ENCODE results near the gene XK. TPM values are rescaled to one million over a fixed set of nuclear protein-coding genes. Genes with fewer than 3 reads are reported as not detected.
A peak's percentile ranks its signal among the peaks of the same experiment; 100 is the strongest.
"Not testable (repeated sequence)": the region's sequence is repeated elsewhere in the genome, so short reads cannot be mapped to it uniquely, and the experiment has no call there.

Gene XK
- polyA plus RNA-seq, 4 donors = 1.0 to 3.6 (median 1.2) TPM

DNA sequence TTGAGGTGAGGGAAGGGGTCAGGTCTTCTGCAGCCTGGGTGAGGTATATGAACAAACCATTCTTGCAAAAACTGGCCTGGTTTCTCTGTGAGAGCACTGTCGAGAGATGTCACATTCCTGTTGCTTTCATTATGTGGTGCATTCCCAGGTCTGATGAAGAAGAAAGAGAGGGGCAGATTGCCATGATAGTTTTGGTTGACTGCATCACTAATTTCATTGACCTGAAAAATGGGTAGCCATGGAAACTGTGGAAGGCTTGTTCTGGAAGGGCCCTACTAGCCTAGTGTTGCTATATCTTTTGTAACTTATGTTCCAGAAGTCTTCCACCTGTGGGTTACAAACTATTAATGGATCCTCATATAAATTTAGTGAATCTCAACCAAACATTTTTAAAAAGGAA is 61.4 kb downstream of the XK start:
- DNase-seq (ENCODE audit: low read depth in 4 of 4, low spot score in 3 of 4) = no peak

DNA sequence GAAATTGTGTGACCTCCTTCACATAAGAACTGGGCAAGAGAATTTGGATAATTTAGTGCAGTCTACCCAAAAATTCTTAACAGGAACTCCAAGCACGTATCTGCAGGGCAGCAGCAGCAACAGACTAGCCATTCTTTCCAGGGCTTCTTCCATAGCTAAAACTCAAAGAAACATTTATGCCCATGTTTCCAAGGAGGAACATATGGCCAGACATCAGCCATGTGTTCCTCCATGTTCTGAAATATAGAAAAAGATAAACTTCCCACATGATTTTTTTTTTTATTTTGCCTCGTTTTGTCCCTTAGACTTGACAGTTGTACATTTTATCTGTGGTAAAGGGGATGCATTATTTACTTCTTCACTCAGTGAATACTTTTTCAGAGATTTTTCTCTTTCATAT is 66.7 kb downstream of the XK start:
- no peak for DNase-seq (ENCODE audit: low read depth in 4 of 4, low spot score in 3 of 4)

DNA sequence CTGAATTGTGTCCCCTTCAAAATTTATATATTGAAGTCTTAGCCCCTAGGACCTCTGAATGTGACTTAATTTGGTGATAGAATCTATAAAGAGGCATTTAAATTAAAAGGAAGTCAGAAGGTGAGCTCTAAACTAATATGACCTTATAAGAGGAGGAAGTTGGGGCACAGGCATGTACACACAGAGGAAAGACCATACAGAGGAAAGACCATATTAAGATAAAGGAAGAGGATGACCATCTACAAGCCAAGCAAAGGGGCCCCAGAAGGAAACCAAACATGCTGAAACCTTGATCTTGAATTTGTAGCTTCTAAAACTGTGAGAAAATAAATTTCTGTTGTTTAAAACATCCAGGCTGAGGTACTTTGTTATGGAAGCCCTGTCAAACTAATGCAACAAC is 67.3 kb downstream of the XK start:
- DNase-seq (ENCODE audit: low read depth in 4 of 4, low spot score in 3 of 4) = no peak

DNA sequence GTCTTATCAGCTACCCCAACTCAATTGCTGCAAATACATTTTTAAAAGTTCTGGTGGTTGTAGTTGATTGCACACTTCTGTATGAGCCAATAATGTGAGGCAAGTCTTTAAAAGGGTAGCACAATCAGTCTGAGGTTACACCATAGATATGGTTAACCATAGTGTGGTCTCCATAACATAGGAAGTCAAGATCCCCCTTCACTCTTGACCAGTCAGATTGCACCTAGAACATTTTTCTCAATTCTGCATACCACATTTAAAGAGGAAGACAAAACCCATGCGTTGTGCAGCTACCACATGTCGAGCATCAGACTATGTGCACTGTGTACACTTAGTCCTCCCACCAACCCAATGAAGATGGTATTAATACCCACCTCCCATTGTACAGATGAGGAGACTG is 67.8 kb downstream of the XK start:
- no peak for DNase-seq (ENCODE audit: low read depth in 4 of 4, low spot score in 3 of 4)

DNA sequence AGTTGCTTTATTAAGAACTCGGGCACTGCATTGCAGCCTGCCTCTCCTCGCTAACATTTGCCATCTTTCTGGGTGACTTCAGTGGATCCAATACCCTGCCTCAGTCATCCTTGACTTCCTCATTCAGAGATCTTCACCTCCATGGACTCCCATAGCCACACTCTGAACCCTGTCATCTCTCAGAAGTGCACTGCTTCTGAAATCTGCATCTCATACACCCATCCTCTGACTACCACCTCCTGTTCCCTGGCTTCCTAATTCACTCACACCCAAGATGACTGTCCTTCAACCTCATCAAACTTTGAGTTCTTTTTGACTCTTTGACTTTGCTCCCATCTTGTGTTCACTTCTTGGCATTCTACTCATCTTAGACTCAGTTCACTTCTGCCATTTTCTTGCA is 68.9 kb downstream of the XK start:
- DNase-seq (ENCODE audit: low read depth in 4 of 4, low spot score in 3 of 4) = no peak

DNA sequence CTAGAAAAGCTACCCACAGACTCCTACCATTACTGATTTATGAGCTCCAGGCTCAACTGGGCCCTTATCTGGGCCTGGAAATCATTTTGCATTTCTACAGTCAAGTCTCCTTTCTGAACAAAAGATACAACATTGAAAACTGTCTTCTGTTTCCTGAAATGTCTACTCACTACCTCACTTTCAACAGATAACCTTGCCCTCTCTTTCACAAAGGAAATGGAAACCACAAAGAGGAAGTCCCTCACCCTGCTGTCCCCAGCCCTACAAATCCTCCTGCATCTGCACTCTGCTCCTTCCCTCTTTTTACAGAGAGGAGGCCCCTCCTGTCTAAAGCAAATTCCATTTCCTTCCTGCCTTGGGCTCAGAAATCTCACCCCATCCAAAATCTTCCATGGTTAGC is 69.4 kb downstream of the XK start:
- no peak for DNase-seq (ENCODE audit: low read depth in 4 of 4, low spot score in 3 of 4)

DNA sequence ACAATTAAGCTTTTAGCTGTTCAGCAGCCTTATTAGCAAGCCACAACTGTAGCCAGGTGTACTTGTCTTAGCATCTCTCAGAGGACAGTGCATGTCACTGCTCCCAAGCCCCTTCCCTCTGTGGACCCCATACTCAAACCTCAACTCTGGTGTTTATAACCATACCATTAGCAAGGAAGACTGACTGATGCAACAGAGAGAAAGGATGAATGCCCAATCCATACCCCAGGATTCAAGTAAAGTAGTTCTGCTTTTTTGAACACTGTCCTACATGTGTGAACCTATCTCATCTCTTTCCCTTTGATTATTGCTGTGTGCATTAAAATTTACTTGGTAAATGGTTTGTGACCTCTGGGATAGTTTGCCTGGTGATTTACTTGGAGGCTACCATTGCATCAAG is 71.5 kb downstream of the XK start:
- DNase-seq (ENCODE audit: low read depth in 4 of 4, low spot score in 3 of 4) = no peak

DNA sequence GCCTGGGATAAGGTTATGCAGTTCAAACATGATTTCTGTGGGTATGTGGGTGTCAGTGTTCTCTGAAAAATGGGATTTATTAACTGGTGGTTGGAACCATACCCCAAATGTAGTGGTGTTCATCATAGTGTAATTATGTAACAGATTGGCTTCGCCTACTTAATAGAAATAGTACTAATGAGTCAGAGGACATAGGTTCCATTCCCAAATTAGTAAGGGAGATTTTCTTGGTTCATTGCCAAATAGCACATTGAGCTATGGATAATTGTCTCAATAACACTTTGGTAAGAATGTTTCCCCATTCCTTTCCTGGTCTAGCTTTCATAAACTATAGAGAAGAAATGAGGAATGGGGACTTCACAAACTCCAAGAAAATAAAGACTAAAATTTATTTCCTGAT is 73.8 kb downstream of the XK start:
- no peak for DNase-seq (ENCODE audit: low read depth in 4 of 4, low spot score in 3 of 4)

DNA sequence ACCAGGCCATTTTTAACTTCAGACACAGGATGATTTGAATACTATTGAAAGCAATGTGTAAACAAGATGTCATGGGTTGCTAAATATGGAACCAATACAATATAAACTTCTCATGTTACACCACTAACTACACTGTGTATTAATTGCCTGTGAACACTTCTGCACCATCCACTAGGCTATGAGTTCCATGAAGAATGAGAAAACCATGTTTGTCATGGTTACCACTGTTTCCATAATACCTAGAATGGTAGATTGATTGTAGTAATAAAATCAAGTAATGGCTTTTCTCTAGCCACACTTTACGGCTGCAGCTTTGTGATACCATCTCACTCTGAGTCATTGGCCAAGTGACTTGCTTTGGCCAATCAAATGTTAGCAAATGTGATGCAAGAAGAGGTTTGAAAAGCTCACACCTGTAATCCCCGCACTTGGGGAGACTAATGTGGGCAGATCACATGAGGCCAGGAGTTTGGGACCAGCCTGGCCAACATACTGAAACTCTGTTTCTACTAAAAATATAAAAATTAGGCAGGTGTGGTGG is 74.4 kb downstream of the XK start:
- no peak for DNase-seq (ENCODE audit: low read depth in 4 of 4, low spot score in 3 of 4)

DNA sequence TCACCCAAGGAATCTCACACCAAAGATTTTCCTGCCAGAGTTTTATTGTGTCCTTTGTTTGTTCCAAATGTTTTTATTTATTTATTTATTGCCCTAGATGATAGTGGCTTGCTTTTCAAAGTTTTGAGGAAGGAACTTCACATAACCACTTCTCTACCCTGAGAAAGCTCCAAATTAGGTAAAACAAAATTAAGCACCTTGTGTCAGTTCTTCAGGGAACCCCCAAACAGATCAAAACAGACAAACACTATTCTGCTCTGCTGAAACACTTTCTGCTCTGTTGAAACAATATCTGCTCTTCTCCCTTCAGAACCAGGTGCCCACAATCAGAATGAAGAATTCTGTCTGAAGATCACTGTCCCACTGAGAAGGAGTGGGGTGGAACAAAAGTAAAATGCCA is 77.8 kb downstream of the XK start:
- no peak for DNase-seq (ENCODE audit: low read depth in 4 of 4, low spot score in 3 of 4)

DNA sequence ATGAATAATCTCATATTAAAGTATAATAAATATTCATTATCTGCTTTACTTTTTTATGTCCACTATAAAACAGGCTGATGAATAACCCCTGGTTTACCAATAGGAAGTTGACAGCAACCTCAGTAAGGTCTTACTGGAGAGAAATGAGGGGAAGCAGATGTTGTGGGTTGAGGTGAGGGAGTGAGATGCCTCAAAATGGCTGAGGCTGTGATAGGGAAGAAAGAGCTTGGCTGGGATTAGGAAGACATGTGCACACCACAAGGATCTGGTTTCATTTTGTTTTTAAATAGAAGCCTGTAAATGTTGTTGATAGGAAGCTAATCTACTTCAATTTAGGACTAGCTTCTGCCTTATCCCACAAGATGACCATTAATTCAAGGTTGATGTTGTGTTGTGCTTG is 79.9 kb downstream of the XK start:
- peak in 1 of 4 donors; percentile 3 for DNase-seq (ENCODE audit: low read depth in 4 of 4, low spot score in 3 of 4)

DNA sequence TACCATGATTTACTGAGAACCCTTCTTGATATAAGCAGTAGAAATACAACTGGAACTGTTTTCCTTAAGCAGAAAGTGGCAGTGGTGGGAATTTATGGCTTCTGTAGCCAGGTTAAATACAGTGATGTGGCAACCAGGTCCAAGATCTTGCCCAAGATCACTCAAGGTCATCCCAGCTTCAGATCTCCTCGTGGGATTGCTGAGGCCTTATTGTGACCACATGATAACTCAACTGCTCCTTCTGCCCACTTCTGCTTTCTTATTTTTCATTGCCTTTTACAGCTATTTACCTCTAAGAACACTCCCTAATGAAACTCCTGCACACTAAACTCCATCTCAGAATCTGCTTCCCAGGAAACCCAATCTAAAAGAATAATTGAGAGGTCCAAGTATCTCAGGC is 81.8 kb downstream of the XK start:
- no peak for DNase-seq (ENCODE audit: low read depth in 4 of 4, low spot score in 3 of 4)

DNA sequence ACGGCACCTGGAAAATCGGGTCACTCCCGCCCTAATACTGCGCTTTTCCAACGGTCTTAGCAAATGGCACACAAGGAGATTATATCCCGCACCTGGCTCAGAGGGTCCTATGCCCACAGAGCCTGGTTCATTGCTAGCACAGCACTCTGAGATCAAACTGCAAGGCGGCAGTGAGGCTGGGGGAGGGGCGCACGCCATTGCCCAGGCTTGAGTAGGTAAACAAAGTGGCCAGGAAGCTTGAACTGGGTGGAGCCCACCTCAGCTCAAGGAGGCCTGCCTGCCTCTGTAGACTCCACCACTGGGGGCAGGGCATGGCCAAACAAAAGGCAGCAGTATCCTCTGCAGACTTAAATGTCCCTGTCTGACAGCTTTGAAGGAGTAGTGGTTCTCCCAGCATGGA is 83.3 kb downstream of the XK start:
- DNase-seq (ENCODE audit: low read depth in 4 of 4, low spot score in 3 of 4) = not testable (repeated sequence)

DNA sequence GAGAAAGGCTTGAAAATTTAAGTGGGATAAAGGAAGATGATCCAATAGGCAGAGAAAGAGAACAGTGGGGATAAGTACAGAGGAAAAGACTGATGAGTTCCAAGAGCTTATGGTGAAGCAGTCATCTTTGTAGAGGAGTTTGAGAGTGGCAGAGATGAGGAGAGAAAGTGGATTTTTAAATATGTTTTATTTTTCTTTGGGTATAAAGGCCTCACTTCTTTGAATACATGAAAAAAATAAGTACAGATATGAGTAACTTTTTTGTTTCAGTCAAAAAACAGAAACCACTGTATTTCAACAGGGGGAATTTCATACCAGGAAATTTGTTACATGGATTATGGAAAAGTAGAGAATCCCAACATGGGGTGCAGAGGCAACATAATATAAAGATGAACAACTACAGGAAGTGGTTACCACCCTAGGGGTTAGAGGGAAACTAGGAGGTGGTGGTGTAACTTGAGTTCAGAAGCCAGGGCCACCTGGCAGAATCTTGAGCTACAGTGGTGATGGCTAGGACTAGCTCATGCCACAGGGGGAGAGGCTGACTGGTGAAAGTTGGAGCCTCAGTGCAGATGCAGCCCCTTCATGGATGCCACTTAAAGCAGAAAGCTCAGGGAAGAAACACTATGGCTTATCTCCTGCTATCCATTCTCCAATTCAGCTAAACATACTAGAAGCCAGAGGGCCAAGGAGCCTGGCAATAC is 90.8 kb downstream of the XK start:
- DNase-seq (ENCODE audit: low read depth in 4 of 4, low spot score in 3 of 4) = no peak

DNA sequence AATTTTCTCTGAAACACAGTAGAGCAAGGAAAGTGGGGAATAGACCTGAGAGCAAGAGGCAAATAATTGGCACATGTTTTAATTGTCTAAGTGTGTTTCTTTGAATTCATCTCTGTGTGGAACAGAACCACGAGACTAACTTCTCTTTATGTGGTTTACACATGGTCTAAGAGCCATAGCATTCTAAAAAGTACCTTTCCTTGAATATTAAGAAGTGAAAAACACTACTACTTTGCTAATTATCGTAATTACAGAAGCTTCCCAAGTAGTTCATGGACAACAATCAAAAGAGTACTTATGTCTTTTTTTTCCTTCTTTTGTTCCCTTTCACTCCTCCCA is 91.4 kb downstream of the XK start:
- DNase-seq (ENCODE audit: low read depth in 4 of 4, low spot score in 3 of 4) = no peak

DNA sequence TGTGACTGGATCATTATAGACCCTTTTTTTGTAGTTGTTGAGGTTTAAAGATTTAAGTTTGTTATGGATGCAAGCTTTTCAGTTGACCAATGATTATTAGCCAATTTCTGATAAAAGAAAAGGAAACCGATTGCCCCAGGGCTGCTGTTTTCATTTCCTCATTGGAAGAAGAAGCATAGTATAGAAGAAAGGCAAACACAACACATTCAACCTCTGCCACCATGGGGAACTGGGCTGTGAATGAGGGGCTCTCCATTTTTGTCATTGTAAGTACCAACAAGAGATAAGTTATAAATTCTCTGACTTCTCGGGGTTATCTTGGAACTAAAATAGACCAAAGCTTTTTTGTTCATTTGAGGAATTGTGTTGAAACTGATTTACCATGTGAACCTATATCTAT is 94.3 kb downstream of the XK start, which contains the start of gene CYBB:
Gene CYBB, plus strand, starts transcription at position 203 of the 400 bp plus-strand sequence. Its CDS starts 19 bp downstream, at position 222.
- DNase-seq (ENCODE audit: low read depth in 4 of 4, low spot score in 3 of 4) = no peak

DNA sequence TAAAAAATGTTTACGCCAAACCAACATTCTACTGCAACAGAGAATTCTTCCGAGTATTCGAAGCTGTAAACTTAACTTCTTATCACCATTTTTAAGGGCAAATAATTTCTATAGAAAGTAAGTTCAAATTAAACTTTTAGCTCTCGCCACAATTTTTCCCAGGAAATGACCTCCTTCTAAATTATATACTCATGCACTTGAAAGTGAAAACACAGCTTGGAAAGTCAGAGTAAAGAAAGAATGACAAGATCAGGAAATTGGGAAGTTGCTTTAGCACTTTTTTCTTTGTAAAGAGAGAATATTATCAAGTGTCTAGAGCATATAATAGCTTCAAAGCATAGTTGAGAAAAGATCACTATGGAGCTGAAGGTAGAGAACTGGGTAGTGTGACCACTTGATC is 95.5 kb downstream of the XK start:
- DNase-seq (ENCODE audit: low read depth in 4 of 4, low spot score in 3 of 4) = no peak

Other genes with a start within 250 kb of the XK start
- gene LANCL3, start 114.1 kb upstream of the XK start, polyA plus RNA-seq (ENCODE audit: insufficient read length in 4 of 4) = under 1 TPM; 0.11 to 0.26 (median 0.20) TPM
- 10 to 100 TPM; 10.2 to 28.9 (median 12.9) TPM for gene CYBB, start 94.3 kb downstream of the XK start, polyA plus RNA-seq (ENCODE audit: insufficient read length in 4 of 4)
- 10 to 100 TPM; 26.4 to 57.3 (median 40.4) TPM for gene DYNLT3, start 161.8 kb downstream of the XK start, polyA plus RNA-seq (ENCODE audit: insufficient read length in 4 of 4)